Measurements from ENCODE around the gene VSTM4. TPM values are rescaled to one million over a fixed set of nuclear protein-coding genes. Genes with fewer than 3 reads are reported as not detected.

VSTM4 gene
- total and polyA plus RNA-seq, 2 experiments from 2014 or later, result 9.5 to 12.3 TPM

DNA sequence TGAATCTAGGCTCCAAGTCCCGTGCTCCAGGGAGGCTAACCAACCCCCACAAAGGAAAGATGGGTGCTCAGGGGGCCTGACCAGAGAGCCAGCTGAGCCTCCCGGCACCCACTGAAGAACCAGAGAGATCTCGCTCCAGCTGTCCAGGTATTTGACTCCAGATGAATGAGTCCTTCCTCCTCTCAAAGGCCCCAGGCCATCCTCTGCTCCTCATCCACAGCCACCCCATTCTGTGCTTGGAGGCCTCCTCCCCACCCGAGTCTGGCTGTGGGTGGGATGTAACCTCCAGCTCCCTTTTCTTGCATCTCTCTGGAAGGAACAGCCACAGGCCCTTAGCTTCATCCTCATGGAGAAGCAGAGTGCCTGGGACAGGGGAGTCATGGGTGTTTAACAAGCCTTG lies 44.6 kb downstream of the VSTM4 start:
- WGBS, 2 experiments (ENCODE audit: low coverage in 1 of 2, low lambda C conversion rate in 2 of 2, missing lambda C conversion rate in 2 of 2), result 88 to 94% methylated on average over 4 of the region's 4 CpGs

DNA sequence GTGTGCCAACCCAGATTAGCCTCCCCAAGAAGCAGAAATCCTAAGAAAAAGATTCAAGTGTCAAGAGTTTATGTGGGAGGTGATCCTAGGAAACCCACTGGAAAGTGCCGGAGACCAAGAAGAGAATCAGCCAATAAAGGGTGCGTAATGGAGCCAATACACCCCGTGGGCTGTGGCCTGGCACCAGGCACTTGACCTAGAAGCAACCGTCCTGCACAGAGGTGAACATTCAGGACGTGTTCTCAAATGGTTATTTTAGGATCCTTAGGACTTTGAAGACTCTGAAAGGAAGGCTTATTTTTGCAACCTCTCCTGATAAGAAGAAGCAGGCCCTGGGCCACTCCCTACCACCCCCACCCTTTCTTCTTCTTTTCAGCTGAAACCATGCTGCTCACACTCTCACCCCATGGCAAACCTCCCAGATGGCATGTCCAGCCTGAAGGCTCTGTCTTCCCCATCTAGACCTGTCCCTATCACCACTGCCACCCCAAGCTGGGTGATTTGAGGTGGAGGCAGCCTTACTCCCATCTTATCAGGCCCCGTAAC lies 46.6 kb downstream of the VSTM4 start:
- no peaks in the 10 kb centered on the region for H3K9me2 ChIP-seq (ENCODE audit: insufficient read depth)
- H3K4me2 ChIP-seq (ENCODE audit: unreplicated experiment), result no peak overlapping the region
- H2AFZ ChIP-seq, result no peak overlapping the region
- TF ChIP-seq EZH2 (IDR thresholded peaks at IDR 0.05; ENCODE audit: insufficient read depth, poor library complexity, severe bottlenecking), result no peak
- no peak for TF ChIP-seq EZH2phosphoT487 (IDR thresholded peaks at IDR 0.05; ENCODE audit: insufficient read depth, low read depth)
- H4K20me1 ChIP-seq (ENCODE audit: insufficient read depth), result no peaks in the 10 kb centered on the region
- H3K9ac ChIP-seq, result no peak overlapping the region
- H3K36me3 ChIP-seq (ENCODE audit: low read depth), result no peaks in the 10 kb centered on the region
- no peak overlapping the region for H3K4me3 ChIP-seq
- no peak for DNase-seq
- no peak overlapping the region for H3K27ac ChIP-seq
- 88% methylated on average over 6 of the region's 6 CpGs for WGBS, 2 experiments (ENCODE audit: low coverage in 1 of 2, low lambda C conversion rate in 2 of 2, missing lambda C conversion rate in 2 of 2)
- in situ Hi-C loops (cut with MboI), result no loop called here
- H3K79me2 ChIP-seq (ENCODE audit: insufficient read depth), result no peaks in the 10 kb centered on the region
- H3K4me1 ChIP-seq (ENCODE audit: insufficient read depth), result no peaks in the 10 kb centered on the region
- H3K27me3 ChIP-seq (replicated peaks; ENCODE audit: insufficient read depth), result no peaks in the 10 kb centered on the region
- no peaks in the 10 kb centered on the region for H3K9me3 ChIP-seq (ENCODE audit: low read depth)
- H3F3A ChIP-seq (ENCODE audit: insufficient read depth), result no peaks in the 10 kb centered on the region

More for the DNA sequence above, 44.6 kb downstream of the VSTM4 start:
- Histone ChIP-seq H3K36me3 (ENCODE audit: low read depth) (no peaks in the 10 kb centered on the region), H3K4me3 (no peak overlapping the region), H3K9me2 (ENCODE audit: insufficient read depth) (no peaks in the 10 kb centered on the region), H3F3A (ENCODE audit: insufficient read depth) (no peaks in the 10 kb centered on the region), H3K27ac (no peak overlapping the region), H3K9ac (no peak overlapping the region), H3K79me2 (ENCODE audit: insufficient read depth) (no peaks in the 10 kb centered on the region), H3K9me3 (ENCODE audit: low read depth) (no peaks in the 10 kb centered on the region), H3K4me1 (ENCODE audit: insufficient read depth) (no peaks in the 10 kb centered on the region), H4K20me1 (ENCODE audit: insufficient read depth) (no peaks in the 10 kb centered on the region), H3K27me3 (replicated peaks; ENCODE audit: insufficient read depth) (no peaks in the 10 kb centered on the region), H2AFZ (no peak overlapping the region), H3K4me2 (ENCODE audit: unreplicated experiment) (no peak overlapping the region)
- TF ChIP-seq EZH2 (IDR thresholded peaks at IDR 0.05; ENCODE audit: insufficient read depth, poor library complexity, severe bottlenecking) (no peak), EZH2phosphoT487 (IDR thresholded peaks at IDR 0.05; ENCODE audit: insufficient read depth, low read depth) (no peak)
- no peak for DNase-seq
- in situ Hi-C loops (cut with MboI), result no loop called here

GRCh38 chr10:49068209-49068608 lies 47.1 kb downstream of the VSTM4 start:
- Histone ChIP-seq H3K27me3 (replicated peaks; ENCODE audit: insufficient read depth) (no peaks in the 10 kb centered on the region), H2AFZ (no peak overlapping the region), H3K4me1 (ENCODE audit: insufficient read depth) (no peaks in the 10 kb centered on the region), H3K4me3 (no peak overlapping the region), H3K4me2 (ENCODE audit: unreplicated experiment) (no peak overlapping the region), H3F3A (ENCODE audit: insufficient read depth) (no peaks in the 10 kb centered on the region), H3K27ac (no peak overlapping the region), H3K9ac (no peak overlapping the region), H3K9me2 (ENCODE audit: insufficient read depth) (no peaks in the 10 kb centered on the region), H4K20me1 (ENCODE audit: insufficient read depth) (no peaks in the 10 kb centered on the region), H3K9me3 (ENCODE audit: low read depth) (no peaks in the 10 kb centered on the region), H3K36me3 (ENCODE audit: low read depth) (peaks cover 2% of the 10 kb centered on the region; the same call in 1 of the 2 replicates), H3K79me2 (ENCODE audit: insufficient read depth) (no peaks in the 10 kb centered on the region)
- in situ Hi-C loops (cut with MboI), result no loop called here
- DNase-seq, result no peak
- TF ChIP-seq EZH2 (IDR thresholded peaks at IDR 0.05; ENCODE audit: insufficient read depth, poor library complexity, severe bottlenecking), result no peak
- TF ChIP-seq EZH2phosphoT487 (IDR thresholded peaks at IDR 0.05; ENCODE audit: insufficient read depth, low read depth), result no peak
- WGBS, 2 experiments (ENCODE audit: low coverage in 1 of 2, low lambda C conversion rate in 2 of 2, missing lambda C conversion rate in 2 of 2), result 88 to 91% methylated on average over 8 of the region's 8 CpGs

- WGBS, 2 experiments (ENCODE audit: low coverage in 1 of 2, low lambda C conversion rate in 2 of 2, missing lambda C conversion rate in 2 of 2), result 94 to 96% methylated on average over 5 of the region's 5 CpGs
Measured at GRCh38 chr10:49066944-49067730, 48.2 kb downstream of the VSTM4 start.

More at GRCh38 chr10:49066944-49067730, 48.2 kb downstream of the VSTM4 start:
- Histone ChIP-seq H2AFZ (no peak overlapping the region), H3K9me3 (ENCODE audit: low read depth) (no peaks in the 10 kb centered on the region), H3K4me3 (no peak overlapping the region), H3K27me3 (replicated peaks; ENCODE audit: insufficient read depth) (no peaks in the 10 kb centered on the region), H3F3A (ENCODE audit: insufficient read depth) (no peaks in the 10 kb centered on the region), H3K27ac (no peak overlapping the region), H3K4me2 (ENCODE audit: unreplicated experiment) (no peak overlapping the region), H4K20me1 (ENCODE audit: insufficient read depth) (no peaks in the 10 kb centered on the region), H3K79me2 (ENCODE audit: insufficient read depth) (no peaks in the 10 kb centered on the region), H3K9me2 (ENCODE audit: insufficient read depth) (no peaks in the 10 kb centered on the region), H3K36me3 (ENCODE audit: low read depth) (peaks cover 3% of the 10 kb centered on the region; the same call in 1 of the 2 replicates), H3K9ac (no peak overlapping the region), H3K4me1 (ENCODE audit: insufficient read depth) (no peaks in the 10 kb centered on the region)
- in situ Hi-C loops (cut with MboI), result no loop called here
- DNase-seq, result no peak
- no peak for TF ChIP-seq EZH2phosphoT487 (IDR thresholded peaks at IDR 0.05; ENCODE audit: insufficient read depth, low read depth)
- no peak for TF ChIP-seq EZH2 (IDR thresholded peaks at IDR 0.05; ENCODE audit: insufficient read depth, poor library complexity, severe bottlenecking)
